GM19467 (cell line): ENCODE data around the gene ZNF488.
"Not testable (repeated sequence)": the region's sequence is repeated elsewhere in the genome, so short reads cannot be mapped to it uniquely, and the experiment has no call there.

Experiments
- ATAC-seq: cut with Tn5 transposase; IDR thresholded peaks from one replicate; pipeline ENCODE4 v1.9.1; 2021; ENCODE audit warnings: mild to moderate bottlenecking, moderate library complexity; ENCODE audit not compliant: unreplicated experiment

ZNF488 gene

GRCh38 chr10:47410271-47410670, 26.2 kb upstream of the ZNF488 start:
- ATAC-seq = no peak

GRCh38 chr10:47409866-47410256, 25.8 kb upstream of the ZNF488 start:
- no peak for ATAC-seq

- ATAC-seq = no peak
These were observed 25.2 kb upstream of the ZNF488 start for GRCh38 chr10:47409171-47409865.

- no peak for ATAC-seq
These were observed 24.5 kb upstream of the ZNF488 start for GRCh38 chr10:47408606-47409005.

- no peak for ATAC-seq
These were observed 23.0 kb upstream of the ZNF488 start for GRCh38 chr10:47406870-47407691.

GRCh38 chr10:47406548-47406869, 22.4 kb upstream of the ZNF488 start:
- ATAC-seq = no peak

- no peak for ATAC-seq
These were observed 21.9 kb upstream of the ZNF488 start for GRCh38 chr10:47405857-47406547.

- no peak for ATAC-seq
These were observed 20.8 kb upstream of the ZNF488 start for GRCh38 chr10:47404937-47405336.

- no peak for ATAC-seq
These were observed 20.4 kb upstream of the ZNF488 start for GRCh38 chr10:47404446-47404845.

- ATAC-seq = no peak
These were observed 19.6 kb upstream of the ZNF488 start for GRCh38 chr10:47403446-47404318.

GRCh38 chr10:47402641-47403301, 18.7 kb upstream of the ZNF488 start:
- no peak for ATAC-seq

GRCh38 chr10:47401874-47402640, 18.0 kb upstream of the ZNF488 start:
- no peak for ATAC-seq

GRCh38 chr10:47401210-47401609, 17.1 kb upstream of the ZNF488 start:
- ATAC-seq = no peak

GRCh38 chr10:47400786-47401185, 16.7 kb upstream of the ZNF488 start:
- no peak for ATAC-seq

- no peak for ATAC-seq
These were observed 16.2 kb upstream of the ZNF488 start for GRCh38 chr10:47400251-47400650.

- ATAC-seq = no peak
These were observed 13.2 kb upstream of the ZNF488 start for GRCh38 chr10:47397256-47397655.

- ATAC-seq = no peak
These were observed 12.2 kb upstream of the ZNF488 start for GRCh38 chr10:47396311-47396717.

GRCh38 chr10:47389619-47390018, 5.5 kb upstream of the ZNF488 start:
- ATAC-seq = no peak

- ATAC-seq = no peak
These were observed 4.8 kb upstream of the ZNF488 start for GRCh38 chr10:47388879-47389278.

GRCh38 chr10:47386104-47386503, 2.0 kb upstream of the ZNF488 start:
- ATAC-seq = not testable (repeated sequence)
